H9 (cell line): ENCODE results near the gene TCF7L1. TPM values are rescaled to one million over a fixed set of nuclear protein-coding genes. Genes with fewer than 3 reads are reported as not detected.

Source experiments
- DNase-seq: peaks from one replicate; pipeline ENCODE4 v3.0.0-alpha.2; 2017
- H2AFZ ChIP-seq: one replicate; pipeline ENCODE4 v1.6.1; 2013; ENCODE audit warnings: mild to moderate bottlenecking, low read length, control low read depth, moderate library complexity
- H2AK5ac ChIP-seq: 2 replicates; pipeline ENCODE4 v1.6.1; 2013; ENCODE audit warnings: low read length, control low read depth, mixed read lengths; ENCODE audit not compliant: insufficient read length
- H2BK120ac ChIP-seq: one replicate; pipeline ENCODE4 v1.6.1; 2013; ENCODE audit warnings: low read depth, mild to moderate bottlenecking, low read length, control low read depth, inconsistent platforms; ENCODE audit not compliant: poor library complexity, severe bottlenecking
- H2BK12ac ChIP-seq: 2 replicates; pipeline ENCODE4 v1.6.1; 2013; ENCODE audit warnings: low read length, control low read depth, mixed read lengths, low read depth; ENCODE audit not compliant: insufficient read length
- H2BK15ac ChIP-seq: 2 replicates; pipeline ENCODE4 v1.6.1; 2013; ENCODE audit warnings: low read depth, low read length, control low read depth
- H2BK20ac ChIP-seq: one replicate; pipeline ENCODE4 v1.6.1; 2013; ENCODE audit warnings: low read depth, mild to moderate bottlenecking, low read length, control low read depth, inconsistent platforms; ENCODE audit not compliant: poor library complexity, severe bottlenecking
- H2BK5ac ChIP-seq: 2 replicates; pipeline ENCODE4 v1.6.1; 2013; ENCODE audit warnings: low read length, control low read depth, mixed read lengths; ENCODE audit not compliant: insufficient read length
- H3K14ac ChIP-seq: 2 replicates; pipeline ENCODE4 v1.6.1; 2013; ENCODE audit warnings: low read length, control low read depth; ENCODE audit not compliant: insufficient read depth
- H3K18ac ChIP-seq: 2 replicates; pipeline ENCODE4 v1.6.1; 2013; ENCODE audit warnings: low read depth, mild to moderate bottlenecking, mixed read lengths, low read length, control low read depth; ENCODE audit not compliant: insufficient read length
- H3K23ac ChIP-seq: 2 replicates; pipeline ENCODE4 v1.6.1; 2013; ENCODE audit warnings: low read length, control low read depth, mixed read lengths, low read depth; ENCODE audit not compliant: insufficient read length
- H3K23me2 ChIP-seq: 2 replicates; pipeline ENCODE4 v1.6.1; 2013; ENCODE audit warnings: low read depth, mild to moderate bottlenecking, mixed read lengths, low read length, control low read depth; ENCODE audit not compliant: insufficient read length, poor library complexity, severe bottlenecking
- H3K27ac ChIP-seq: 2 replicates; pipeline ENCODE4 v1.5.1; 2013; ENCODE audit warnings: low read length, control low read depth, mixed read lengths, low read depth; ENCODE audit not compliant: insufficient read length
- H3K27me3 ChIP-seq: 2 replicates; pipeline ENCODE4 v1.6.1; 2013; ENCODE audit warnings: low read length, control low read depth, inconsistent platforms; ENCODE audit not compliant: insufficient read depth
- H3K4ac ChIP-seq: 2 replicates; pipeline ENCODE4 v1.6.1; 2013; ENCODE audit warnings: low read depth, mild to moderate bottlenecking, control low read depth, inconsistent platforms, low read length, moderate library complexity
- H3K4me1 ChIP-seq: 2 replicates; pipeline ENCODE4 v1.6.1; 2013; ENCODE audit warnings: low read length, control low read depth, inconsistent platforms; ENCODE audit not compliant: insufficient read depth
- H3K4me2 ChIP-seq: 2 replicates; pipeline ENCODE4 v1.6.1; 2013; ENCODE audit warnings: low read length, control low read depth, mixed read lengths; ENCODE audit not compliant: insufficient read length, insufficient read depth
- H3K56ac ChIP-seq: 2 replicates; pipeline ENCODE4 v1.6.1; 2013; ENCODE audit warnings: low read depth, mild to moderate bottlenecking, mixed read lengths, low read length, control low read depth; ENCODE audit not compliant: insufficient read length
- H3K79me1 ChIP-seq: 2 replicates; pipeline ENCODE4 v1.6.1; 2013; ENCODE audit warnings: low read depth, mild to moderate bottlenecking, moderate library complexity, low read length, control low read depth, inconsistent platforms; ENCODE audit not compliant: insufficient read depth, poor library complexity, severe bottlenecking
- H3K79me2 ChIP-seq: 2 replicates; pipeline ENCODE4 v1.6.1; 2013; ENCODE audit warnings: low read length, control low read depth, inconsistent platforms; ENCODE audit not compliant: insufficient read depth
- H3K9ac ChIP-seq: 2 replicates; pipeline ENCODE4 v1.6.1; 2013; ENCODE audit warnings: low read length, control low read depth, mixed read lengths; ENCODE audit not compliant: insufficient read length; ENCODE audit errors: extremely low read depth
- H3K9me3 ChIP-seq: one replicate; pipeline ENCODE4 v1.6.1; 2013; ENCODE audit warnings: low read depth, low read length, inconsistent platforms; ENCODE audit not compliant: control insufficient read depth
- H3T11ph ChIP-seq: one replicate; pipeline ENCODE4 v1.6.1; 2013; ENCODE audit warnings: mild to moderate bottlenecking, low read length, control low read depth, inconsistent platforms
- H4K20me1 ChIP-seq: one replicate; pipeline ENCODE4 v1.6.1; 2013; ENCODE audit not compliant: control insufficient read depth, insufficient read length, insufficient read depth
- H4K5ac ChIP-seq: 2 replicates; pipeline ENCODE4 v1.6.1; 2013; ENCODE audit warnings: low read depth, mild to moderate bottlenecking, mixed read lengths, low read length, control low read depth; ENCODE audit not compliant: insufficient read length
- H4K8ac ChIP-seq: replicated peaks from 2 replicates; pipeline ENCODE4 v1.6.1; 2013; ENCODE audit warnings: low read length, control low read depth, mixed read lengths, low read depth; ENCODE audit not compliant: insufficient read length
- H4K91ac ChIP-seq: 2 replicates; pipeline ENCODE4 v1.6.1; 2013; ENCODE audit warnings: low read depth, mild to moderate bottlenecking, moderate library complexity, mixed read lengths, low read length, control low read depth; ENCODE audit not compliant: insufficient read length
- H3K27ac Mint-ChIP-seq, 3 experiments: 2 replicates in 2 of 3; 3 replicates in 1 of 3; pipeline ENCODE4 v1.8.0; 2020 to 2021; ENCODE audit warnings: mixed read lengths in 3 of 3, mild to moderate bottlenecking in 1 of 3, moderate library complexity in 1 of 3
- H3K27me3 Mint-ChIP-seq: 2 replicates; pipeline ENCODE4 v1.8.0; 2021; ENCODE audit warnings: low read depth, mild to moderate bottlenecking, moderate library complexity, mixed read lengths
- H3K36me3 Mint-ChIP-seq, 3 experiments: 2 replicates in 2 of 3; 3 replicates in 1 of 3; pipeline ENCODE4 v1.8.0; 2020 to 2021; ENCODE audit warnings: low read depth in 3 of 3, mixed read lengths in 3 of 3; ENCODE audit not compliant: insufficient read depth in 1 of 3
- H3K4me1 Mint-ChIP-seq, 2 experiments: 2 replicates each; pipeline ENCODE4 v1.8.0; 2020; ENCODE audit warnings: mixed read lengths in 2 of 2
- H3K4me3 Mint-ChIP-seq, 2 experiments: 2 replicates in 1 of 2; 3 replicates in 1 of 2; pipeline ENCODE4 v1.8.0; 2020 to 2021; ENCODE audit warnings: mild to moderate bottlenecking in 2 of 2, mixed read lengths in 2 of 2, moderate library complexity in 1 of 2
- H3K9me3 Mint-ChIP-seq, 2 experiments: 2 replicates in 1 of 2; 3 replicates in 1 of 2; pipeline ENCODE4 v1.8.0; 2020; ENCODE audit warnings: mild to moderate bottlenecking in 2 of 2, mixed read lengths in 2 of 2, moderate library complexity in 1 of 2
- WGBS: extraction: QIAGEN DNeasy Blood & Tissue Kit; methylation state at CpG from one replicate; pipeline ENCODE4 v1.1.7; 2013; ENCODE audit warnings: missing lambda C conversion rate, low lambda C conversion rate, mixed read lengths; ENCODE audit not compliant: insufficient read length; ENCODE audit errors: extremely low coverage; 5-methylcytosine and 5-hydroxymethylcytosine counted together
- total RNA-seq: library from RNA; stranded (reverse); gene quantifications from 2 replicates; pipeline ENCODE4 v1.2.1, GENCODE V29; 2021
- TF ChIP-seq, protein P1 (sequence below): fragments of 200-600 bp; sonication (generic); conservative IDR thresholded peaks from 3 replicates; pipeline ENCODE4 v1.8.0; 2021; ENCODE audit warnings: antibody characterized with exemption, mild to moderate bottlenecking

TCF7L1 gene
- total RNA-seq, 1 experiment from 2014 or later, result 112 TPM

DNA sequence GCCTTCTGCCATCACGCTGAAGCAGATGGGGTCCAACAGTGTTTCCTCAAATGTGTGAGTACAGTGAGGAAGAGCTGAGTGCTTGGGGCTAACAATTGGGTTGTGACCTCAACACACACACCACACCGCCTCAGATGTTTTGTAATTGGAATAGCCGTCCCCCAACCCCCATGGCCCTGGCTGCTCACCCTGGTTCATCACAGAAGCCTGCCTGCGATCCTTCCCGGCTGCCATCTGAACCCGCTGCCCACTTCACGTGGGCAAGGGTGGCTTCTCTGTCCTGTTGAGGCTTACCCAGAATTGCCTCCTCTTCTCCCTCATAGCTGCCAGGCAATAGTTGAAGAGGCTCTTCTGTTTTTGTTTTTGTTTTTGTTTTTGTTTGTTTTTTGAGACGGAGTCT, 150.4 kb downstream of the TCF7L1 start:
- no peak overlapping the region for H3K4ac ChIP-seq
- H3K36me3 Mint-ChIP-seq, result peaks cover 20 to 43% (median 42%) of the 10 kb centered on the region in 3 experiments
- no peak for DNase-seq
- H3K14ac ChIP-seq, result no peak overlapping the region
- H3K27me3 Mint-ChIP-seq, result no peaks in the 10 kb centered on the region
- H2BK12ac ChIP-seq, result no peak overlapping the region
- no peak overlapping the region for H2AK5ac ChIP-seq
- no peak overlapping the region for H4K91ac ChIP-seq
- H4K20me1 ChIP-seq, result no peaks in the 10 kb centered on the region
- H3K56ac ChIP-seq, result no peak overlapping the region
- H2BK20ac ChIP-seq, result no peak overlapping the region
- H3K27ac Mint-ChIP-seq, result peak overlapping the region in 2 of 3 experiments; percentile 64 to 70; a peak in 3 of 7 replicates
- no peaks in the 10 kb centered on the region for H3K79me2 ChIP-seq
- H4K5ac ChIP-seq, result no peak overlapping the region
- H3K79me1 ChIP-seq, result no peaks in the 10 kb centered on the region
- no peak overlapping the region for H2BK120ac ChIP-seq
- TF ChIP-seq, protein P1, sequence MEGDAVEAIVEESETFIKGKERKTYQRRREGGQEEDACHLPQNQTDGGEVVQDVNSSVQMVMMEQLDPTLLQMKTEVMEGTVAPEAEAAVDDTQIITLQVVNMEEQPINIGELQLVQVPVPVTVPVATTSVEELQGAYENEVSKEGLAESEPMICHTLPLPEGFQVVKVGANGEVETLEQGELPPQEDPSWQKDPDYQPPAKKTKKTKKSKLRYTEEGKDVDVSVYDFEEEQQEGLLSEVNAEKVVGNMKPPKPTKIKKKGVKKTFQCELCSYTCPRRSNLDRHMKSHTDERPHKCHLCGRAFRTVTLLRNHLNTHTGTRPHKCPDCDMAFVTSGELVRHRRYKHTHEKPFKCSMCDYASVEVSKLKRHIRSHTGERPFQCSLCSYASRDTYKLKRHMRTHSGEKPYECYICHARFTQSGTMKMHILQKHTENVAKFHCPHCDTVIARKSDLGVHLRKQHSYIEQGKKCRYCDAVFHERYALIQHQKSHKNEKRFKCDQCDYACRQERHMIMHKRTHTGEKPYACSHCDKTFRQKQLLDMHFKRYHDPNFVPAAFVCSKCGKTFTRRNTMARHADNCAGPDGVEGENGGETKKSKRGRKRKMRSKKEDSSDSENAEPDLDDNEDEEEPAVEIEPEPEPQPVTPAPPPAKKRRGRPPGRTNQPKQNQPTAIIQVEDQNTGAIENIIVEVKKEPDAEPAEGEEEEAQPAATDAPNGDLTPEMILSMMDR, result no peak
- no peaks in the 10 kb centered on the region for H3K9me3 Mint-ChIP-seq
- H3K4me3 Mint-ChIP-seq, result no peak overlapping the region
- H3T11ph ChIP-seq, result no peak overlapping the region
- no peak overlapping the region for H2AFZ ChIP-seq
- H2BK5ac ChIP-seq, result no peak overlapping the region
- H3K23me2 ChIP-seq, result no peaks in the 10 kb centered on the region
- H2BK15ac ChIP-seq, result no peak overlapping the region
- H3K9ac ChIP-seq, result no peak overlapping the region
- no peaks in the 10 kb centered on the region for H3K9me3 ChIP-seq
- no peak overlapping the region for H4K8ac ChIP-seq
- H3K27me3 ChIP-seq, result no peaks in the 10 kb centered on the region
- H3K27ac ChIP-seq, result no peak overlapping the region
- H3K18ac ChIP-seq, result no peak overlapping the region
- H3K4me1 ChIP-seq, result peaks cover 3% of the 10 kb centered on the region; the same call in 1 of the 2 replicates
- peaks cover 25 to 28% of the 10 kb centered on the region in 2 experiments for H3K4me1 Mint-ChIP-seq
- H3K4me2 ChIP-seq, result no peak overlapping the region
- WGBS, result no CpG with 5 or more reads among the region's 8 CpGs
- no peak overlapping the region for H3K23ac ChIP-seq
